ENCODE data around the gene SULT4A1.
A peak's percentile ranks its signal among the peaks of the same experiment; 100 is the strongest.

Gene SULT4A1

DNA sequence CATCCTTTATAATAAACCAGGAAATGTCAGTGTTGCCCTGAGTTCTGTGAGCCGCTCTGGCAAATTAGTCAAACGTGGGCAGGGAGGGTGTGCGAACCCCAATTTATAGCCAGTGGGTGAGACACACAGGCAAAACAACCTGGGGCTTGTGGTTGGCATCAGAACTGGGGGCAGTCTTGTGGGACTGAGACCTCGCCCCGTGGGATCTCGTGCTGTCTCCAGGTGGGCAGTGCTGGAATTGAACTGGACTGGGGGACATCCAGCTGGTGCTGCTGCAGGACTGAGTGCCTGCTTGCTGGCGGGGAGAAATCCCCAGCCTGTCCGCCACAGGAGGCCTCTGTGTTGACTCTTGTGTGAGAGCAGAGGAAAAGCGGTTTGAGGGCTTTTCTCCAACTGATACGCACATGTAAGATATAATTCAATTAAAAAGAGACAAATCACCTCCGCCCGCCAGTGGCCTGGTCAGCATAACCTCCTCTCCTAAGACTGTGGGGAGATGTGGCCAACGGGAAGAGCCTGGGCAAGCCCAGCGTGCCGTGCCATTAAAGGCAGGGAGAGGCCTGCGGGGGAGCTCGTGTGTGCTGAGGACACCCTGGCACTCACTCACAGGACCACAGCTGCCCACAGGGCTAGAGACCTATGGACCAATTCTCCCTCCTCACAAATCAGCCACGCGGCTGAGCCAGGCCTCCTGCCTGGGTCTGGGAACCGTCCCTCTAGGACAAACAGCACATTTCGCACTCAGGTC, 18.4 kb downstream of the SULT4A1 start:
- DNase-seq = no peak

DNA sequence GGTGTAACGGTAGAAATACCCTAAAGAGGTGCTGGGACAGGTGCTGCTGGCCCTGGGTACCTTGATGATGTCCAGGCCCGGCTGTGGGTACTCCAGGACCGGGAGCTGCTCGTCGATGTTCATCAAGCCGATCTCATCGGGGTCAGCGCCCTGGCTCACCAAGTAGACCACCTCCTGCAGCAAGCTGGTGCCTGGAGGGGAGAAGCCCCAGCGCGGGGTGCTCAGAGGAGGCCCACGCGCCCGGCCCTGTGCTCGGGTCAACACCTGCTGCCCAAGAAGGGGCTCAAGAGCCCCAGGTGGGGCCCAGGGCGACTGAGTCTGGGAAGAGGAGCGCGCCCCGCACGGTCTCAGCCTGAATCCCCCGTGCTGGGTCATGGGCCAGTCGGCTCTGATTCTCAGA, 20.6 kb downstream of the SULT4A1 start:
- DNase-seq = no peak

- no peak for DNase-seq
Measured at GRCh38 chr22:43840851-43841250, 21.5 kb downstream of the SULT4A1 start.

- DNase-seq = no peak
Measured at GRCh38 chr22:43840431-43840830, 21.9 kb downstream of the SULT4A1 start.

- DNase-seq = no peak
Measured at GRCh38 chr22:43839781-43840180, 22.5 kb downstream of the SULT4A1 start.

DNA sequence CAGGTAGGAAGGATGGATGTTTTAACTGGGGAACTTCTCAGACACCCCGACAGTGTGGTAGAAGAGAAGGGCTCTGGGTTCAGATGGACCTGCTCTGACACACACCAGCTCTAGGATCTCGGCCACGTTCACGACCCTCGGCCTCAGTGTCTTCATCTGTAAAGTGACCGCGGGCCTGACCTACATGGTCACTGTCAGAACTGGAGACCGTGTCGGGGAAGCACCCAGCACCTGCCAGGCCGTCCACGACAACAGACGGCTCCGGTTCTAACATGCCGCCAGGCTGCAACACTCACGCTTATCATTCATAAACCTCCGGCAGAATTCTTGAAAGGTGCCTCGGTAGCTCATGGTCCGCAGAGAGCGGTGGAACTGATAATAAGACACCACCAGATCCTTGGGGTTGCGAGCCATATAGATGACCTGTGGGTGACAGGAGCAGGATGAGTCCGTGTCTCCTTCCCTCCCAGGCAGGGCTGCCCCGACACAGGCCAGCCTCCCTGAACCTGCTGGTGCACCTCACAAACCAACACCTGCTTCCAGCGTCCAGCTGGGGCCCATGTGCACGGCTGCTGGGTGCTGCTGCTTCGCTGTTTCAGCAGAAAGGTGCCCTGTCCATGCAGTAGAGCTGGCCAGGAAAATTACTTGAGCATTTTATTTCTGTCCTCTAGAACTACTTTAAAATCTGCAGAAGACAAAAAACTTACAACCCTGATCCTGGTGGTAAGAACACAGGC, 23.6 kb downstream of the SULT4A1 start:
- DNase-seq = no peak

- no peak for DNase-seq
Measured at GRCh38 chr22:43838161-43838560, 24.2 kb downstream of the SULT4A1 start.

DNA sequence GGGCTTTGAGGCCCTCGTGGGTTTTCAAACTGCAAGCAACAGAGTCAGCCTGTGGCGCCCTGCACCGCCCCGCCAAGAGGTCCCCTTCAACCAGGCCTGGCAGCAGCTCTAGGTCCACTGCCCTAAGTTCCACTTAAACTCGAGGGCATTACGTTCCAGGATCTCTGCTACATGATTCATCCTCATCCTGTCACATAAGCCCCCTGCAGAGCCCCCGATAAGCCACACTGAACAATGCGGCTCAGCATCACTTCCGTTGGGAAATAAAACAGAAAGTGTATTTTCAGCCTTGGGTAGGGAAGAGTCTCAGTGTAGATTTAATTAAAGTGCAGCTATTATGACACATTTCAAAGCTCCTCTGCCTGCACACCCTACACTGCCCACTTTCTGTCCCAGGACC, 24.6 kb downstream of the SULT4A1 start:
- DNase-seq = no peak

DNA sequence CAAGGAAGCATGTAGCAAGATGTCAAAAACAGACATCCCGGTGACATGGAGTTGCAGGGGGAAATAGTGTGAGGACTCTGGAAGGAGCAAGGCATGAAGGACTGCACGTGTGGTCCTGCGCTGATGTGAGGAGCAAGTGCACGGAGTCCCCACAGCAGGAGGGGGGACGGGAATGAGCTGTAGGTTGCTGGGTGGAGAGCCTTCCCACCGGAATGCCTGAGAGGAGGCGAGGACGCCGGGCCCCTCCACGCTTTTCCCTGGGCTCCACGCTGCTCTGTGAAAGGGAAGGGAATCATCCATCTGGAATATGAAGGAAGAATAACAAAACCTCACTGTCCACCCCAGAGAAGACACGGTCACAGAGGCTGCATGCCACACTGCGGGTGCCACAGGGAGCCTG, 26.6 kb downstream of the SULT4A1 start:
- no peak for DNase-seq

DNA sequence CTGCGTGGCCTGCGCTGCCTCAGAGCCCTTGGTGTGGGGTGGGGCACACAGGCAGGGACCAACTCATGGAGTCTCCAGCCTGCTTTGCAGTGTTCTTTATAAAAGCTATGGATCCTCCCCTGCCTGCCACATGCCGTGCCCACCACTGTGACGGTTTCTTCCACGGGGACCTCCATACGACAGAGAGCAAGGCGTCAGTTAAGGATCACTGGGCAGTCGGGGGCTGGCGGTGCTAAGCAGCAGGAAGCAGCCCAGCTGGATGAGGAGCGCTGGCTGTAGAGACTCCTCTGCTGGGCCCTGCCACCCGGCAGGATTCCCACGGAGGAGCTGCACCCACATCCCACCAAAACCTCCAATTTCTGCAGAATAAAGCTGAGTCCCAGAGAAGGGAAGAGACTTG, 27.1 kb downstream of the SULT4A1 start:
- no peak for DNase-seq

DNA sequence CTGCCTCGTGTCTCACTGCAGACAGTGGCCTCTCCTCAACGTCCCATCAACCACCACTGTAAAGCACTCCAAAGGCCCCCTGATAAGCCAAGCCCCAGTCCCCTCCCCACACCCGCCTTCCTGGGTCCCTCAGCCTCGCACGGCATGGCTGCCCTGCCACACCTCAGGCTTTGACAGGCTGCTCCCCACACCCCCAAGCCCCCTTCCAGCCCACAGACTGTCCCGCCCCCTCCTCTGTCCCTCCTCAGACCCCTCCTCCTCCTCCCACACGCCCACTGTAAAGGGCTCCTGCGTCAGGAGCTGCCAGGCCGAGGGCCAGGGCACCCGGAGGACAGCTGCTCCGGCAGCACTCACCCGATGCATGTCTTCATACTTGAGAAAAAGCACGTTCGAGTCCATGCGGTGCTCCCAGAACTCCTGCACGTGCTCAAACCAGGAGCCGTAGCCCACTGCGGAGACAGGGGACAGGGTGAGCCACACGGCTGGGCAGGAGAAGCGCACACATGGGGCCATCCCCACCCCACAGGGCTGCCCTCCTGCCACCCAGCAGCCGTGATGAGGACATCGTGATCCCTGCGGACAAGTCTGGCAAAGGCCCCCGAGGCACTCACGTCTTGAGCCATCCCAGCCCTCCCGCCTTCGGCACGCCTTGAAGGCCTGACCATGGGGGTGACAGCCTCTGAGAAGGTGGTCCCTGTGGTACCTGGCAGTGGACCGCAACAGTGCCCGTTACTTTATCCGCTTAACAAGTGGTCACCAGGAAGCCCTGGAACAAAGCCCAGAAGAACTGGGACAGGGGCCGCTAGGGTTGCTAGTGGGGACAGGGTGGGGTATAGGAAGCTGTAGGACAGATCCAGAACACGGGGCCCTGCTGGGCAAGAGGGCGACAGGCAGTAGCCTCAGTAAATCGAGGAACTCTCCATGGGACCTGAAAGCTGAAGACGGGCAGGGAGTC, 28.8 kb downstream of the SULT4A1 start:
- DNase-seq = no peak

GRCh38 chr22:43832393-43833265, 29.7 kb downstream of the SULT4A1 start:
- no peak for DNase-seq

GRCh38 chr22:43831561-43832392, 30.5 kb downstream of the SULT4A1 start:
- DNase-seq = no peak

DNA sequence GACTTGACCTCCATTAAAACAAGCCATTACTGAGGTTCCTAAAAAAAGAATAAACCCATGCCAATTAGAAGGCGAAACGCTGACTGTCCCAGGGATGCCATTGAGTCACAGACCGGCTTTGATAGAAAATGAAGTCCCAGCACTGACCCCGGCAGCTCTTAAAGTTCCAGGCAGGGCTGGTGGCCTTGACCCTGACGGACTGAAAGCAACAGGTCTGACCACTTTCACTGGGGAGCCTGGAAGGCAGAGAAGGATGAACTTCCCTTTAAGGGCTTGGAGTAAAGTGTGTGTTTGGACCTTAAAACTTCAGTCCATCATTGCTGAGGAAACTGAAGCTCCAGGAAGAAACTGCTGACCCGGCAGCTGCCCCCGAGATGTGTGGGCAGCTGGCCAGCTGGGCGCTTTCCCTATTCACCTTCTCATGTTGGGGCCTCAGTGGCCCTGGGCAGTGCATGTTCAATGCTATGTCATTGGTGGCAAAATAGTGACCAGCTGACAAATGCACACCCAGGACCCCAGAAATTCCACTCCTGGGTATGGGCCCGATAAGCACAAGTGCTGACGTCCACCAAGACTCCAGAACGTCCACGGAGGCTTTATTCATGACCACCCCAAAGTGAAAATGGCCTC, 31.3 kb downstream of the SULT4A1 start:
- DNase-seq = no peak

DNA sequence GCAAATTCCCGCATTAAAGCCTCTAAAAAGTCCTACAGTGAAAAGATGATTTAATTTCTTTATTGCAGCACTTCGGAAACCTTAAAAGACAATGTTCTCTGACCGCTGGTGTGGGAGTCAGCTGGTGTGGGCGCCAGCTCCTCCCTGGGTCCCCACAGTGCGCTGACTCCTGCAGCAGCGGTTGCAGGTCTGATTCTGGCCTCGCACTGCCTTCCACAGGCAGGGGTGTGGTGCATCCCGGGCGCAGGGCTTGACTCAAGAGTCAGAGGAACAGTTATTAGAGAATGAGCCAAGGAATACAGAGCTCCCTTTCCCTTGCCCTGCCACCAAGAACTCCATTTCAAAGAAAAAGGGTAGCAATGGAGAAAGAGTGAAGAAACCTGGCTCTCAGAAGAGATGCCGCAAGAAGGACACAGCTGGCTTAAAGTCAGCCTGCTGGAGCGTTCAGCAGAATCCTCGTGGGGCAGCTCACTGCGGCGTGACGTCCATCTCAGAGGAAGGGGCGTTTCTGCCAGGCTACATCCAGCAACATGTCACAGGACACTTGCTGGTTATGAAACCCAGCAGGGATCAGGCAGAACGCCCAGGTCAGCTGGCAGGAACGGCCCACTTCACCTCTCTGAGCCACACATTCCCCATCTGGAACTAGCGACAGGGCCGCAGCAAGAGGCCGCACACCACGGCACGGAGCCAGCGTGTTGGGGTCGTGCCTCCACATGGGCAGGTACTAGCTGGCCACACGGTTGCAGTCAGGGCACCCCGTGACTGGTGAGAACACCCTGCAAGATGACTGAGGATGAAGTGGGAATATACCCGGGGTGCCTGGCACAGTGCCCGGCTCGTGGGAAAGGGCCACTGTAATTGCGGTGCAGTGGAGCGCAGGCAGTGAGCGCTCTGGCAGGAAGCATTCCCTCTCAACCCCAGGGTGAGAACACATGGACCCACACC, 32.1 kb downstream of the SULT4A1 start:
- DNase-seq = no peak

- DNase-seq = peak in 1 of 2 experiments; percentile 4
Measured at GRCh38 chr22:43828998-43829782, 33.1 kb downstream of the SULT4A1 start.

GRCh38 chr22:43828725-43828997, 33.7 kb downstream of the SULT4A1 start:
- no peak for DNase-seq

DNA sequence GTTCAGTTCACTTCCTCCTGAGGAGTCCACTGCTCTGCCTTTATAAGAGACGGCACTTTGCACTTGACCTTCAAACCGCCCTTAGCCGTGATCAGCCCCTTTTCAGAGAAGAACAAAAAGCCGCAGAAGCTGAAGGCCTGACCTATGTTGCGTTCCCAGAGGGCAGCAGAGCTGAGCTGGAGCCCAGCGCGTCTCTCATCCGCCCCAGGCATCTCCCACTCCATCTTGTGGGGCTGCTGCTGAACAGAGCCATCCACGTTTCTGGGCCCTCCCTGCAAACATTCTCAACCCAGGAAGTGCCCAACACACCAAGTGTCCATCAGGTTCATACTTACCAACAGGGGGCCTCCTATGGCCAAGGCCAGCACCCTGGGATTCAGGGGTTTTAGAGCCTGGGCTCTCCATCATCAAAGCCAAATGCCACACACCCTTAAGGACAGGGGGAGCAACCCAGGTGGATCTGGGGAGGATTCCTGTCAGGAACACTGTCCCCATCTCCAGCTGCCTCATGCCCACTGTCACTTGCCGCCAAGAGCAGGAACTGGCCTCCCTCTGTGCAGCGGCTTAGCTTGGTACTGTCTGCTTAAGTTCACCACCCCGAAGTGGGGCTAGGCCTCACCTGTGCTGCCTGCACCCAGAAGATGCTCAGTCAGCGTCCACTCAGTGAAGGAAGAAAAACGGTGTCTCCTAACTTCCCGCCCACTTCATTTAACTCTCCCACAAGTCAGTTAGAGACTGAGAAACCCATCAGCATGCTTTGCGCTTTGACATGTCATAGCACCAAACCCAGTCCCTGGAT, 34.2 kb downstream of the SULT4A1 start:
- no peak for DNase-seq

All from NCI-H526 (cell line).